DMS 273 treated with DMSO at 0.1 percent for 48 hours (cell line): ENCODE results near the gene CENPV.
"Not testable (repeated sequence)": the region's sequence is repeated elsewhere in the genome, so short reads cannot be mapped to it uniquely, and the experiment has no call there.

ENCODE experiments used
- DNase-seq: peaks from one replicate; lab custom pipeline; 2025; lab: John Stamatoyannopoulos, UW

Gene CENPV

DNA sequence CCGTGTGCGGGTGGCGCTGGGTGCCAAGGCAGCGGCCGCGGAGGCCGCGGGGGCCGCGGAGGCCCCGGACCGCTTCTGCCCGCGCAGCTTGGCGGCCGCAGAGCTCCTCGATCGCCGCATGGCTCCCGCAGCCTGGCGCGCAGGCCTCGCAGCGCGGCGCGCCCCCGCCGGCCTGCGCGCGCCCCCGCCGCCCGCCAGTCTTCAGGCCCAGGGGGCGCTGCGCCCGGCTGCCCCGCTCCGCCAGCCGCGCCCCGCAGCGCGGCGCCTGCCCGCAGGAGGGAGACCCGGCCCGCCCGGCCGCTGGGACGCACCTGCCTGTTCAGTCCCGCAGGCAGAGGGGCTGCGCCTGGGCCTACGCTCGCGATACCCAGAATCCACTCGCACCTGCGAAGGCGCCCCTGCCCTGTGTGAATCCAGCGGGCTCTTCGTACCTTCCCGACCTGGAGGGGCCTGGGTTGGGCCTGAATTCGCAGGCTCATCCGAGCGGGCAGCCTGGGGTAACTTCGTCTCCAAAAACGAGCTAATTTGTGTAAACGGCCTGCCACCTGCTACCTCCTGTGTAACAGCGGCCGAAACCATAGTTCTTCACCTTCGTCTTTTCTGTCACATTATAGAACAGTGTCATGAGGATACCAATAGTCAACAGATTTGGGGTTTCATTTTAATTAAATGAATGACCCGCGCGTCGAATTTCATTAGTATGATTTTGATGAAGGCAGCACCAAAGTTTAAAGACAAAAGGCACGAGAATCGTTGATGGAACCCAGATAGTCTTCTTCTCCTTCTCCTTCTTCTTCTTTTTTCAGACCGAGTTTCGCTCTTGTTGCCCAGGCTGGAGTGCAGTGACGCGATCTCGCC, at the start of gene CENPV:
TSS of gene CENPV (minus strand) at position 153 of the 858 bp plus-strand sequence. CDS start at position 120, 33 bp downstream.
- DNase-seq, result no peak

DNA sequence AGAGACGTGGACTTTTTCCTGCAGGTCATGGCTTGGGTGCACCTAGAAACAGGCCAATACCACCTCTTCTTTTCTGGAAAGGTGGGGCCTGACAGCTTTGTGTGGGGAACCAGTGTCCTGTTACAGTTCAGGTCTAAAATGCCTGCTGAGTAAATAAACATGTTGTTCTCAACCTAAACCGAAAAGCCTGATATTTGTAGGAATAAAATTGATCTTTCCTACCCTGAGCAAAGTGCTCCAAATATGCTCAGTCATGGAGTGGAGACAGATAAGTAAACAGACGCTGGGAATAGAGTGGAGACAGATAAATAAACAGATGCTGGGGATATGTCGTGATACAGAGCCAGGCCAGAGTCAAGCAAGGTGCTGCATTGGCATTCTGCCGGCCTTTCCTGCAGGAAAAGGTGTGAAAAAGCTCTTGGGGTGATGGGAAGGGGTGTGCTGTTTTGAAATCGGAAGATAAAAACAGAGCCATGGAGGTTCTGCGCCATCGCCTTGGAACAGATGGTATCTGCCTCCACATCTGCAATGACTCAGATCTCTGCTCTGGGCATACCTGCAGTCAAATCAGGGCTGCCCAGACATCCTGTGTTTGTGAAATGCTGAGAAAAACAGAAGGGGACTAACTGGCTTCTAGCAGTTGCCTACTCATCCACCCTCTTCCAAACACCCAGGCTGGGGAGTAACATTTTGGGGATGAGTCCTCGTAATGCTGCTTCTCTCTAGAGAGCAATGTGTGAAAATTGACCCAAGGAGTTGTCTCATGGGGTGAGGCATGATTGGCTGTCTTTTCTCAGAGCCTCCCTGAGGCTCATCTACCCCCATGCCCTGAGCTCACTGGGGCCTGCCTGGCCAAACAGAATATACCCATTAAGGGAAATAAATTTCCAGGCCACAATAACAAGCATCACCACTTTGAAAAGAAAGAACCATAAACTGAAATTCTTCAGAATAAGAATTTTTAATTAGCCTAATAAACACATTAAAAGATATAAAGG, 45.3 kb upstream of the CENPV start:
- no peak for DNase-seq

DNA sequence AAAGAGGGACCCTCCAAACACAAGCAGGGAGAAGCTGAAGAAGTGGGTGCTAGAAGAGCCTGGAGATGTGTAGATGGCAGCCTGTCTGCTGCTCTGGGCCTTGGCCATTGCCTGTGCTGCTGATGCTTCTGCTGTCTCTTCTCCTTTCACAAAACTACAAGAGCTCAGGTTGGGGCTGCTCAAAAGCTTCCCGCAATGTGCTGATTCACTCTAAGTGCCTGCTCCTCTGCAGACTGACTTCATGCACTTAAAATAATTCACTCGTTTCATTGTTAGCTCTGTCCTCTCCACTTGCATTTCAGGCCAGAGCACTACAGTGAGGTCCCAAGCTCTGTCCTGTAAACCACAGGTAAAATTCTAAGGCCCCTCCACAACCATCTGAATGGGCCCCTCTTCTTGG, 43.4 kb upstream of the CENPV start:
- not testable (repeated sequence) for DNase-seq

DNA sequence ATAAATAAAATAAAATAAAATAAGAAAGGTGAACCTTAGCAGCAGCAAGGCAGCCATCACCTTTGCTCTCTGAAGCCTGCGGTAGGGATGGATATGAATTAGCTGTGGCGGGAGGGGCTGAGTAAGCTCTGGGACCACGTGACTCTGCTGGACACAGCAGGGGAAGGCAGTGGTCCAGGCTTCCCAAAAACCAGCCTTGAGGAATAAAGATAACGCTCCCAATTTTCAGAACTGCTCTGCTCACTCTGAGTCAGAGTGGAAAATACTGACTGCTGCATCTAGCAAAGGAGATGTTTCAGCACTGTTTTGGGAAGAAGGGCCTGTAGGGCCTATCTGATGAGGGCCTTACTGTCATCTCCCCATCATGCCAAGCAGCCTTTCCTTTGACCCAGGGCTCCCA, 42.6 kb upstream of the CENPV start:
- DNase-seq, result not testable (repeated sequence)

DNA sequence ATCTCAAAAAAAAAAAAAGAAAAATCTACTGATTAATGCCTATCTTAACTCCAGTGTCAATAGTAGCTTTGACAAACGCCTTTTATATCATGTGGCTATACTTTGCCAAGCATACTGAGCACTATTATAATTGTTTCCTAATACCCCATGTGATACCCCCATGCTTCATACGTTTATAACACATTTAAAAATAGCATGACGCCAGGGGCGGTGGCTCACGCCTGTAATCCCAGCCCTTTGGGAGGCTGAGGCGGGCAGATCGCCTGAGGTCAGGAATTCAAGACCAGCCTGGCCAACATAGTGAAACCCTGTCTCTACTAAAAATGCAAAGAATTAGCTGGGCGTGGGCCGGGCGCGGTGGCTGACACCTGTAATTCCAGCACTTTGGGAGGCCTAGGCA, 39.2 kb upstream of the CENPV start:
- not testable (repeated sequence) for DNase-seq

DNA sequence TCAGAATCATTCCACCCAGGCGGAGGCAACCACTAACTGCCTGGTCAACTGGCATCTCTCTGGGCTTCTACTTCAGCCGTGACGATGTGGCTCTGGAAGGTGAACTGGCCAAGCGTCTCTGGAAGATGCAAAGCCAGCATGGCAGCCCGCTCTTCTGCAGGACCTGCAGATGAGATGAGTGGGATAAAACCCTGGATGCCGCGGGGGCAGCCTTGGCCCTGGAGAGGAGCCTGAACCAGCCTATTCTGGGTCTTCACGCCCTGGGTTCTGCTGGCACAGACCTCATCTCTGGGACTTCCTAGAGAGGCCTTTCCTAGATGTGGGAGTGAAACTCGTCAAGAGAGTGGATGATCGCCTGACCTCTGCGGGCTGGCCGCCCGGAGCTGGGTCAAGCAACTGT, 38.2 kb upstream of the CENPV start:
- DNase-seq, result no peak

DNA sequence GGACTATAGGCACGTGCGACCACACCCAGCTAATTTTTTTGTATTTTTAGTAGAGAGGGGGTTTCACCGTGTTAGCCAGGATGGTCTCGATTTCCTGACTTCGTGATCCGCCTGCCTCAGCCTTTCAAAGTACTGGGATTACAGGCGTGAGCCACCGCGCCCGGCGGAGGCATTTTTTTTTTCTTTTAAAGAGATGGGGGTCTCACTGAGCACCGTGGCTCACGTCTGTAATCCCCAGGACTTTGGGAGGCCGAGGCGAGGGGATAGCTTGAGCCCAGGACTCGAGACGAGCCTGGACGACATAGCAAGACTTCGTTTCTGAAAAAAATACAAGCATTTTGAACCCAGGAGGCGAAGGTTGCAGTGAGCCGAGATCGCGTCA, 32.8 kb upstream of the CENPV start:
- not testable (repeated sequence) for DNase-seq

DNA sequence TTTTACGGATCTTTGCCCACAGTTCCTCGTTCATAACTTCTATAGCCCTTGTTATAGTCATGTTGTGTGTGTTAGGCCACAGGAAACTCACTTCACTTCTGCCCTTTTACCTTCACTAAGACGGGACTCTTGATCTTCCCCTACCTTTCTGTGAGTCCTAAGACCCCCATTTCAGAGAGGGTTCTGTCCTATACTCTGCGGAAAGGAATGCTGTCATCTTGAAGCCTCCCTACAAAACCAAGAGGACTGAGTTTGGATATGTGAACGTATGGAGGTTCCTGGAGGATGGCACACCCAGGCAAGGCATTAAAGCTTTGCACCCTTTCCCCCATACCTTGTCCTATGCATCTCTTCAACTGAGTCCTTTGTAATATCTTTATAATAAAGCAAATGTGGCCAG, 31.3 kb upstream of the CENPV start:
- no peak for DNase-seq

DNA sequence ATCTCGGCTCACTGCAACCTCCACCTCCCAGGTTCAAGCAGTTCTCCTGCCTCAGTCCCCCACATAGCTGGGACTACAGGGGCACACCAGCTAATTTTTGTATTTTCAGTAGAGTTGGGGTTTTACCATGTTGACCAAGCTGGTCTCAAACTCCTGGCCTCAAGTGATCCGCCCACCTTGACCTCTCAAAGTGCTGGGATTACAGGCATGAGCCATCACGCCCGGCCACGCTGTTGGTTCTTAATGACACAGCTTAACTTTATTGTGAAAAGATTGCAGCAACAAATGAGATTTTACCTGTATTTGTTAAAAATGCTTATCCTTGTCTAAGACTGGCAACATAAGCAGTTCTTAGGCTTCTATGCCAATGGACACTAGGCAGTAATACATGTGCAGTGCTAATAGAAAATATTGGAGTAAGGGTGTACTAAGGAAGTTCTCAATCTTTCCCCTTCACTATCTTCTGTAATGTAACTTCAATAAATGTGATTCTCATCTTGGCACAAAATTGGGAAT, 30.6 kb upstream of the CENPV start:
- DNase-seq, result no peak

DNA sequence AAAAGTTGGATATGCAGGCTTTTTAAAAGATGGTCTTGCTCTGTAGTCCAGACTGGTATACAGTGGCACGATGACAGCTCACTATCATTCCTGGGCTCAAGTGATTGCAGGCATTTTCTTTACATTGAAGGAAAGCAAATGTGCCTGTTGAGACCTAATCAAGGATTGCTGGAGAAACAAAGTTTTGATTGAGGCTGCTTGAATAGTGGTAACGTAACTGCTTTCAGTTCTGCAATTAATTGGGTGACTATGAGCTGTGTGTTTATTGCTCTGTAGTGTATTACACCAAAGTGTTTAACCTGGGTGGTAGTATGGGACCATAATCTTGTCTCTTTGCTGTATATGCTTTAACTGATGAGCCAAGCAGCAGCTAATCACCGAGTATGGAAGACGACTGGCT, 29.9 kb upstream of the CENPV start:
- no peak for DNase-seq

DNA sequence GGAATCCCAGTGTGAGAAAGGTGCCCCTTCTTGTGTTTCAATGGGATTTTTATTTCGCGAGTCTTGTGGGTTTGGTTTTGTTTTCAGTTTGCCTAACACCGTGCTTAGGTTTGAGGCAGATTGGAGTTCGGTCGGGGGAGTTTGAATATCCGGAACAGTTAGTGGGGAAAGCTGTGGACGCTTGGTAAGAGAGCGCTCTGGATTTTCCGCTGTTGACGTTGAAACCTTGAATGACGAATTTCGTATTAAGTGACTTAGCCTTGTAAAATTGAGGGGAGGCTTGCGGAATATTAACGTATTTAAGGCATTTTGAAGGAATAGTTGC, 28.2 kb upstream of the CENPV start:
- DNase-seq, result no peak

DNA sequence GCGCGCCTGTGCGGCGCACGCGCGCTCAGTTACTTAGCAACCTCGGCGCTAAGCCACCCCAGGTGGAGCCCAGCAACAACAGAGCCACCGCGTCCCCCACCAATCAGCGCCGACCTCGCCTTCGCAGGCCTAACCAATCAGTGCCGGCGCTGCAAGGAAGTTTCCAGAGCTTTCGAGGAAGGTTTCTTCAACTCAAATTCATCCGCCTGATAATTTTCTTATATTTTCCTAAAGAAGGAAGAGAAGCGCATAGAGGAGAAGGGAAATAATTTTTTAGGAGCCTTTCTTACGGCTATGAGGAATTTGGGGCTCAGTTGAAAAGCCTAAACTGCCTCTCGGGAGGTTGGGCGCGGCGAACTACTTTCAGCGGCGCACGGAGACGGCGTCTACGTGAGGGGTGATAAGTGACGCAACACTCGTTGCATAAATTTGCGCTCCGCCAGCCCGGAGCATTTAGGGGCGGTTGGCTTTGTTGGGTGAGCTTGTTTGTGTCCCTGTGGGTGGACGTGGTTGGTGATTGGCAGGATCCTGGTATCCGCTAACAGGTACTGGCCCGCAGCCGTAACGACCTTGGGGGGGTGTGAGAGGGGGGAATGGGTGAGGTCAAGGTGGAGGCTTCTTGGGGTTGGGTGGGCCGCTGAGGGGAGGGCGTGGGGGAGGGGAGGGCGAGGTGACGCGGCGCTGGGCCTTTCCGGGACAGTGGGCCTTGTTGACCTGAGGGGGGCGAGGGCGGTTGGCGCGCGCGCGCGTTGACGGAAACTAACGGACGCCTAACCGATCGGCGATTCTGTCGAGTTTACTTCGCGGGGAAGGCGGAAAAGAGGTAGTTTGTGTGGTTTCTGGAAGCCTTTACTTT, 27.6 kb upstream of the CENPV start, which contains the start of gene UBB:
TSS of gene UBB (plus strand) at position 452 of the 856 bp plus-strand sequence. CDS start 817 bp downstream, outside the sequence.
- DNase-seq, result peak; percentile 83

DNA sequence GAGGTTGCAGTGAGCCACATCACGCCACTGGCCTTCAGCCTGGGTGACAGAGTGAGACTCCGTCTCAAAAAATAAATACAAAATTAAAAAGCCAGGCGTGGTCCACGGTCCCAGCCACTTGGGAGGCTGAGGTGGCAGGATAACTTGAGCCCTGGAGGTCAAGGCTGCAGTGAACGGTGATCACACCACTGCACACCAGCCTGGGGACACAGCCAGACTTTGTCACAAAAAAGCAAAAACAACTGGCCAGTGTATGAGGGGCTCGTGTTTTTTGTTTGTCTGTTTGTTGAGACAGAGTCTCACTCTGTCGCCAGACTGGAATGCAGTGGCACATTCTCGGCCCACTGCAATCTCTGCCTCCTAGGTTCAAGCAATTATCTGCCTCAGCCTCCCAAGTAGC, 26.4 kb upstream of the CENPV start:
- no peak for DNase-seq

DNA sequence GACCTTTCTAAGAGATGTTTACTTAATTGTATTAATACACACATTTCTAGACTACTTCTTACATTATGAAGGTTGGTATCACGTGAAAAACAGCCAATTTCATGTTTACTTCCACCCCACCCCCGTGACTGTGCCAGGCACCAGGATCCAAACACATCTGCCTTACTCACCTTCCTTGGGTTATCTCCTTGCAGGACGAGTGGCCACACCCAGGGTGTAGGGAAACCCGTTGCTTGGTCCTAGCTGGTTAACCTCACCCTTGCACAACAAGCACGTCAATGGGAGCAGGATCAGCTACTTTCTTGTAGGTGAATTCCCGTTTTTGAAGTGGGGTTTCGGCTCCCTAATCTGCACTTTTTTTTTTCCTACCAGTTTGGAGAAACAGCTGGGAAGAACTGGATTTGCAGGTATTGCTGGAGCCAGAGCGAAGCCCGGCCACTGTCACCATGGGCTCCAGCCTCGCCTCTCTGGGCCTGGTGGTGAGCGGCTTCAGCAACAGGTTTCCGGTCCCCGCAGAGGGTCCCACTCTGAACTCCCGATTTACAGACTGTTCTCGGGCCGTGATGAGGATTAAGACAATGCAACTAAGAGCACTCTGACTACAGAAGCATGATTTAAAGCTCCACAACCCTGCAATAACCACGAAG, 25.5 kb upstream of the CENPV start:
- no peak for DNase-seq

DNA sequence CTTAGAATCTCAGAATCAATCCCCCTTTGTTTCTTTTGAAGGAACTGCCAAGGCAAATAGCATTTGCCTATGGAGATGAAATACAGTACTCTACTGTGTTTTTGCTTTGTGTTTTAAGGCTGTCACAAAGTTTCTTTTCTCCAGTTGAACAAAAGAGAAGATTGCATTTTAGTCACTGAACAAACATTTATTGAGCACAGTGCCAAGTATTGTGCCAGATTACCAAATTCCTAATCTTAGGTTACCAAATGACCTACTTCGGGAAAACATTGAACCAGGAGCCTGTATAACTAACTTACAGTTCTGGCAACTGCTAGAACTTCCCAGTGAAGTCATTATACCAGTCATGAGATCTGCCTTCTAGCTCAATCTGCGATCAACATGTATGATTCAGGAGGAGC, 24.7 kb upstream of the CENPV start:
- no peak for DNase-seq

DNA sequence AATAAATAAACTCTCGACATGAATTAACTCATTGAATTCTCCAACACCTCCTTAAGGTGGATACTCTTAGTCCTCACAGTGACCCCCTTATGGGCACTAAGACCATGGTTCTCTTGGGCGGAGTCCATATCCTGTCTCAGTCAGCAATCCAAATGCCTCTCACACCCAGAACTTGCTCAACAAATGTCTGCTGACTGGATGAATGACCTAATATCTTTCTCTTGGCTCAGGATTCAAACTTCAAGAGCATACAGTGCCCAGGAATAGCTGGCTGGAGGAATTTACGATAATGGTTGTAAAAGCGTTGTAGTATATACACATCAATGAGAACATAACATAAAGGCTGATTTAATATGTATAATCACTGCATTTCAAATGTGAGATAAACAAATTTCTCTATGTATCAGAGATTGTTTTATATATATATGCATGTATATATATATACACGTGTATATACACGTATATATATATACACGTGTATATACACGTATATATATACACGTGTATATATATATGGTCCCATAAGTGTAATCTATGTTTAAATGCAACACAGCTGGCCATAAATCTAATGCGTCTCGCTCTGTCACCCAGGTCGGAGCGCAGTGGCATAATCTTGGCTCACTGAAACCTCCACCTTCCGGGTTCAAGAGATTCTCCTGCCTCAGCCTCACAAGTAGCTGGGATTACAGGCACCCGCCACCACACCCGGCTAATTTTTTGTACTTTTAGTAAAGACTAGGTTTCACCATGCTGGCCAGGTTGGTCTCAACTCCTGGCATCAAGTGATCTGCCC, 21.1 kb upstream of the CENPV start:
- no peak for DNase-seq

DNA sequence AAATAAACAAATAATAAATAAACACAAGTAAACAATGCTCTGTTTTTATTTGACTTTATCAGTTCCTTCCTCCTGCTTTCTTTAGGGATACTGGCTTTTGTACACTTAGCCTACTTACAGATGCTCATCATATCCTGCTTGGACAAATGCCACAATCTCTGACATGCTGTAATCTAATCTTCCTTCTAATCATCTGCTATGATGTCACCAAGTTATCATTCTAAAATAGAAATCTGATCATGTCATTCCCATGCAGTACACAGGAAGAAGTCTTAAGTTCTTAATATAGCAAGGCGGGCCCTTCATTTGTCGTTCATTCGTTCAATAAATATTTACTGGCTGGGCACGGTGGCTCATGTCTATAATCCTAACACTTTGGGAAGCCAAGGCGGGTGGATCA, 18.5 kb upstream of the CENPV start:
- no peak for DNase-seq

DNA sequence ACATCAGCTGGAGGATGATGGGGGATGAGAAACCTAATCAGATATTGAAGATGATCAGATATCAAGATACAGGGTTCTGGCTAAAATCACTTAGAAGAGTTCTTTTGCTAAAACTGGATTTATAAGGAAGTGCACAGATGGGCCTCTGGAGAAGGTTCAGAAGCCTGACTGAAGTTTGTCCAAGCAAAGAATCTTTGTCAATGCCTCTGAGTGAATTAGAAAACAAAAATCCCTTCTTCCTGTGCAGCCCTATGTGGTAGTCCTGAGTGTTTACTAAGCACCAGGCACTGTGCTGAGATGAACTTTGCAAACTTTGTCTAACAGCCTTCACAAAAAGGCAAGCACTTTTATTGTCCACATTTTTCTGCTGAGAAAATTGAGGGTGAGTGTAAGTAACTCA, 11.4 kb upstream of the CENPV start:
- DNase-seq, result no peak

DNA sequence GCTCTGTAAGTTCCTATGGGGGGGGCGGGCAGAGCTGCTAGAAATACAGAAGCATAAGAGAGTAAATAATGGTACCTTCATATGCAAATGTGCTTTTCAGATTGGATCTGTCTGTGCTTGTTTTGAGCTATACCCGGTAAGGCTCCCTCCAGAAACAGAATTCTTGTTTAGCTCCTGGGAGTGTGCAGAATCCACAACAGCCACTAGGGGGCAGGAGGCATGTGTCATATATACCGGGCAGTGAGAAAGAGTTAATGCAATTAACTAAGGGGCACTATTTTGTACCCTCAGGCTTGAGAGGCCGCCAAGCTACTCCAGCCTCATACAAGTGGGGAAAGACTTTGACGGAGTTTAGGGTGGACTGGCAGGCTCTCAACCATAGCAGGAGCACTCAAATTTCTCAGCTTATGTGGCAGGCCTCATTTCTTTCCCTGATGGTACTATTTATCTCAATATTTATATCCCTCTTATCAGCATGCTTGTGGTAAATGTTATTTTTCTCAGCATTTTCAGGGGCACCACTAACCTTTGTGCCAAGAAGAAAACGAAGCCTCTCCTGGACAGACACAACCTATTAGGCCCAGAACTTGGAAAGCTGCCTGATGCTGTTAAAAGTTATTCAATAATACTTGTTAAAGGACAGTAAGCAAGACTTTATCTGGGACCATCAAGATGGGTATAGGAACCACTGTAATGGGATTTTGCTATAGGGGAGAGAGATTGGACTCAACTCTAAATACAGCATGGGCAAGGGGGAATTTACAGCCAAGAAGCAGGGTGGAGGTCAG, 10.7 kb upstream of the CENPV start:
- DNase-seq, result no peak

DNA sequence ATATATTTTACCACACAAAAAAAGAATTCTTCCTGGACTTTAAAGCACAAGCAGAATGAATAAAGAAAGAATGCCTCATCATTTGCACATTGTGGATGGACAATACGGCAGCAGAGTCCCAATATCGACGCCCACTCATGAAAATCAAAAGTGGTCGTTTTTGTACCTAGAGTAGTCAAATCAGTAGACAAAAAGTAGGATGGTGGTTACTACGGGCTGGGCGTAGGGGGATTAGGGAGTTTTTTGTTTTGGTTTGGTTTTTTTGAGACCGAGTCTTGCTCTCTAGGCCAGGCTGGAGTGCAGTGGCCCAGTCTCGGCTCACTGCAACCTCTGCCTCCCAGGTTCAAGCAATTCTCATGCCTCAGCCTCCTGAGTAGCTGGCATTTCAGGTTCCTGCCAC, 8.6 kb upstream of the CENPV start:
- DNase-seq, result no peak
